Measurements from ENCODE around the gene NAV2.
"Not testable (repeated sequence)": the region's sequence is repeated elsewhere in the genome, so short reads cannot be mapped to it uniquely, and the experiment has no call there.

NAV2 gene

GRCh38 chr11:19910931-19911330, 198.3 kb downstream of the NAV2 start:
- DNase-seq: peak; percentile 75

GRCh38 chr11:19912115-19912957, 199.7 kb downstream of the NAV2 start:
- no peak for DNase-seq

DNA sequence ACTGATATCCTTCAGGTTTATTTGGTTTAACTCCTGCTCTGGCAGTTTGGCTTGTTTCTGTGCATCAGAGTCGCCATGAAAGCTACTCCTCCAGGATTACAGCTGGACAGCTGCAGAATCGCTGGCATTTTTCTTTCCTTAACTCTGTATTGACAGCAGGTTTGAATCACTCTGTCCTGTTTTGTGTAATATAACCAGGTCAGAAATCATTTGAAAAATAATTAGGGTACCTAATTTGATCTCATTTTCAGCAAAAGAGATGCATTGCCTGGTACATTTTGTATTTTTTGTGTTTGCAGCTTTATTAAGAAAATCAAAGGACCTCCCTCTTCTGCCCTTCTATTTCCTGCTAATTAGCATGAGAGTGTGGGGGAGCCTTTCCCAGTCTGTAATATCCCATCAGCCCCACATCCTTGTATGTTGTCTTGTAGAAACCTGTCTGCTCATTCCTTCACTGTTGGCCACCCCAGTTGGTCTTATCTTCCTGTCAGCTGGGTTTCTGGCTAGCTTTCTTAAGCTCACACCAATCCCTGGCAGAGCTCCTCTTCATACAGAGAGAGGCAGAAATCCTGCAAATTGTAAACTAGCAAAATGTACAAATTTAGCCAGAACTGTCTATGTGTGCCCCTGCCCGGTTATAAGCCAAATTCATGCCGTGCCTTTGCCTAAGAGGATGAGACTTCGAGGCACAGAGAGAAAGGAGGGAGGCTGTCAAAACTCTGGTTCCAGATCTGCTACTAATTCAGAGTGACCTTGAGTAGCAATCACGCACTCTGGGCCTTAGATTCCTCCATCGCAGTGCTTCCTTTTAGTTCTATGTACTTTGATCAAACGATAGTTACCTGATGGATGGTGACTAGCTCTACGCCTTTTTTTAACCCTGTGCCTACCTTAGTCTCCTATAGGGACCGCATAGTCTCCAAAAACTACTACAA, 200.6 kb downstream of the NAV2 start:
- DNase-seq: no peak

- DNase-seq: no peak
These were observed 201.2 kb downstream of the NAV2 start for GRCh38 chr11:19913893-19914249.

DNA sequence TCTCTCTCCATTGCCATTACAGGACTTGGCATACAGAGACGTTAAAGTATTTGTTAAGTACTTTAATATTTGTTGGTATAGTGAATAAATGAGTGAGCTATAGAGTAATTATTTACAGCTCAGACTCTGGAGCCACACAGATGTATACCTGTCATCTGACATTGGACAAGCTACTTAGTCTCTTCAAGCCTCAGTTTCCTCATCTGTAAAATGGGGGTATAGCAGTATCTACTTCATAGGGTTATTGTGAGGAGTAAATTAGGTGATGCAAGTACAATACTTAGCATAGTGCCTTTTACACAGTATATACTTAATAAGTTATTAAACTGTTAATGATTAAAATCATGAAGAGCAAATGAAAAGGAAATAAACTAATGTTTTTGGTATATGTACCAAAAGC, 203.2 kb downstream of the NAV2 start:
- DNase-seq: no peak

- DNase-seq: no peak
These were observed 204.4 kb downstream of the NAV2 start for GRCh38 chr11:19917069-19917468.

- DNase-seq: no peak
These were observed 205.8 kb downstream of the NAV2 start for GRCh38 chr11:19918302-19919049.

DNA sequence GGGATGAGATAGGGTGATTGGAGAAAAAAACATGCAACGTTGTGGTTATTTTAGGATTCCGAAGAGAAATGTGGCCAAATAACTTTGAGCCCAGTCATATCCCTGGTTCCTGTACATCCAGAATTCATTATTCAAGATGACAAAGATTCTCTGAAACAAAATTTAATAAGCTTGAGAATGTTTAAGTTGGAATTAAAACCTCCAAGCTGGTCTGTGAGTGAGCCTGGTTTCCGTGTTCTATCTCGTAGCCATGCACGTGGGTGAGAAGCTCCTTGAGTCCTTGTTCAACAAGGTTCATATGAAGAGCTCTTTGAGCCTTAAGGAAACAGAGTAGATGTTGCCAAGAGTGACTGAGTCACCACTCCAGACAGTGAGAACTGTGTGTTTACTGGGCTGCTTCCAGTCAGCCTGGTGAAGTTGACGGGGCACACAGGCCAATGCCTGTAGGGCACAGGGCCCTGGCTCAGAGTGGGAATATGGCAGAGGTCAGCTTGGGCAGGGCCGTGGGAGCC, 206.5 kb downstream of the NAV2 start:
- DNase-seq: peak; percentile 74

GRCh38 chr11:19920982-19921381, 208.3 kb downstream of the NAV2 start:
- DNase-seq: no peak

GRCh38 chr11:19921976-19922688, 209.5 kb downstream of the NAV2 start:
- DNase-seq: no peak

- no peak for DNase-seq
These were observed 210.0 kb downstream of the NAV2 start for GRCh38 chr11:19922689-19923035.

- DNase-seq: no peak
These were observed 211.0 kb downstream of the NAV2 start for GRCh38 chr11:19923626-19924025.

DNA sequence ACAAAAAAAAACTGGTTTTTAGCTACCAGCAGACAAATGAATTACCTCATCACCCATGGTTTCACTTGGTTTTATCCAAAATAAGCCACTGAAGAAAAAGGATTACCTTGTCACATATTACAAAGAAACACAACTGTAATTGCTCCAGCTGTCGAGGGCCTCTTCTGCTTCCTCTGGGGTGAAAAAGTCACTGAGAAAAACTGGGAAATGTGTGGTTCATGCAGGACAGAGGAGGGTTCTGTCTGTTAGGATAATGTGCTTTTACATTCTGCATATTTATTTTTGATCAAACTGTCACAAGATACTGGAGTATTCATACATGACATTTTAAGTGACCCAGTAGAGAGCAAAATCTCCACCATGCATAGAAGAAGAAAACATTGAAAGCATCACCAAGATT, 211.7 kb downstream of the NAV2 start:
- DNase-seq: no peak

DNA sequence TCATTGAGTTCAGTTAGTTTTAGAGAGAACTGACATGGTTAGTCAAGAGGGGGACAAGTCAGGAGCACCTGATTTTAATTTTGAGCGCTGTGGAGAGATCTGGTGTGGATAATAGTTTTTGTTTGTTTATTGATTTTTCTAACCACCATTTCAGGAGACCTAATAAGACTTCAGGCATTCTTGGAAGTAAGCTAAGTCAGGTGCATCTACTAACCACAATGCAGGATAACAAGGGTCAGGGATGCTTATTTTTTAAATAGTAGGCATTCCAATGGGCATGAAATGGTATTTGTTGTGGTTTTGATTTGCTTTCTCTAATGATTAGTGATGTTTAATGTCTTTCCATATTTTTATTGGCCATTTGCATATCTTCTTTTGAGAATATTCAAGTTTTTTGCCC, 212.1 kb downstream of the NAV2 start:
- no peak for DNase-seq

DNA sequence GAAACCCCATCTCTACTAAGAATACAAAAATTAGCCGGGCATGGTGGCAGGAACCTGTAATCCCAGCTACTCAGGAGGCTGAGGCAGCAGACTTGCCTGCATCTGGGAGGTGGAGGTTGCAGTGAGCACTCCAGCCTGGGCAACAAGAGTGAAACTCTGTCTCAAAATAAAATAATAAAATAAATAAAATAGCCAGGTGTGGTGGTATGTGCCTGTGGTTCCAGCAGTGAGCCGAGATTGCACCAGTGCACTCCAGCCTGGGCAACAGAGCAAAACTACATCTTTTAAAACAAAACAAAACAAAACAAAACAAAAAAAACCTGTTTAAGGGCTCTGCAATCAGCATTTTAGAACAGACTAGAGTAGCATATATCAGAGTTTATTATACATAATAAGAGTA, 214.8 kb downstream of the NAV2 start:
- DNase-seq: not testable (repeated sequence)

DNA sequence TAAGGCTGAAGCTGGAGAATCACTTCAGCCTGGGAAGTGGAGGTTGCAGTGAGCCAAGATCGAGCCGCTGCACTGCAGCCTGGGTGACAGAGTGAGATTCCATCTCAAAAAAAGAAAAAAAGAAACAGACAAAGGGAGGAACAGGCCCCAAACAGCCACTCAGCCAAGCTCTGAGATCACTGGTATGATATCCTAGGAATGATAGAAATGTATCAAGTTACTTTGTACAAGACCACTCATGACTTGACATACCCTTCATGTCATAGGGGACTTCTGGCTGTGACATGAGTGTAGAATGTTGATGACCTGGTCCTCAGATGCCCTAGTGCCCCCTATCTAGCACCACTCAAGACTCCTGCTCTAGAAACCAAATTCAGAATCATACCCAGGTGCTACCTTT, 216.5 kb downstream of the NAV2 start:
- no peak for DNase-seq

GRCh38 chr11:19929655-19930054, 217.0 kb downstream of the NAV2 start:
- no peak for DNase-seq

DNA sequence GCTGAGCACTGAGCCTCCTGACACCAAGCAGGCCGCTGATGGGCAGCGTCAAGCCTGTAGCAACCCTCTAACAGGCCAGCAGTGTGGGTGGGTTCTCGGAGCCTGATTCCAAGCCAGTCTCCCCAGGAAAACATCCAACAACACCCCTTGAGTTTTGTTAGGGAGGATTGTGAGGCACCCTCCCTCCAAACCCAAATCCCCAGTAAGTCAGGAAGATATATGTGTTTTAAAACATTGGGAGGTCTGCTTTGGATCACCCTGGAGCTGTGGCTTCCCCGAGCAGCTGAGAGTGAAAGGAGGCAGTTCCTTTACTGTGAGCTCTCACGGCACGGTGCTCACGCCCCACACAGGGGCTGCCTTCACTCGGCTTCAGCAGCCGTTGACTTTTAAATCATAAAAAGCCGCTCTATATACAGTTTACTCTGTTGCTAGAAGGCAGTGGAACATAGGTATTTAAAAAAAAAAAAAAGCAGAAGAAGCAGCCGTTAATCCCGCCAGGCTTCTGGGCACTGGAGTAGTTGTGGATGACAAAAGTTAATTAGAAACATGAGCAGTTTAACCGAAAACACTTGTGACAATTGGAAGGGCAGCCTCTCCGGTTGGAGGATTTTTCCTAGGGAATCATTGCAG, 218.6 kb downstream of the NAV2 start:
- no peak for DNase-seq

DNA sequence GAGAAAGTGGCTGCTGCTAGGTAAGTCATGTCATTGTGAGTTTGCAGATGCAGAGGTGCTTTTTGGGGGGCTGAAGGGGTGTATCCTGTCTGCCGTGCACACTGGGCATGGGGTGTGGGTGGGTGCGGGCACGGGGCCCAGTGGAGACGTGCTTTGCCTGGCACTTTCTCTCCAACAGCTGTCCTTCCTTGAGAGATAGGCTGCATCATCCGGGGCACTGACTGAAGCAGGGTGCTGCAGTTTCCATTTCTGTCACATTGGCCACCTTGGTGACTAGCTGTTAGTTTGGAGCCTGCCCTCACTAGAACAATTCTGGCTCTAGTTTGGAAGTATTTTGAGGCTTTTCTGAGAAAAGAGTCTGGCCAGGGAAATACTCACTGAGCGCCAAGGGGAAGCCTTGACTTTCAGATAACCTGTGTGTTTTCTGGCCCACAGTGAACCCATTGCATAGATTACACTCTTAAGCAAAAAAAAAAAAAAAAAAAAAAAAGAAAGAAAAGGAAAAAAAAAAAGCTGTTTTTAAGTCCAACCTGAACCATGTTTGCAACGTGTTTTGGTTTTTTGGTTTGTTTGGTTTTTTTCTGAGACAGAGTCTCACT, 219.2 kb downstream of the NAV2 start:
- DNase-seq: no peak

DNA sequence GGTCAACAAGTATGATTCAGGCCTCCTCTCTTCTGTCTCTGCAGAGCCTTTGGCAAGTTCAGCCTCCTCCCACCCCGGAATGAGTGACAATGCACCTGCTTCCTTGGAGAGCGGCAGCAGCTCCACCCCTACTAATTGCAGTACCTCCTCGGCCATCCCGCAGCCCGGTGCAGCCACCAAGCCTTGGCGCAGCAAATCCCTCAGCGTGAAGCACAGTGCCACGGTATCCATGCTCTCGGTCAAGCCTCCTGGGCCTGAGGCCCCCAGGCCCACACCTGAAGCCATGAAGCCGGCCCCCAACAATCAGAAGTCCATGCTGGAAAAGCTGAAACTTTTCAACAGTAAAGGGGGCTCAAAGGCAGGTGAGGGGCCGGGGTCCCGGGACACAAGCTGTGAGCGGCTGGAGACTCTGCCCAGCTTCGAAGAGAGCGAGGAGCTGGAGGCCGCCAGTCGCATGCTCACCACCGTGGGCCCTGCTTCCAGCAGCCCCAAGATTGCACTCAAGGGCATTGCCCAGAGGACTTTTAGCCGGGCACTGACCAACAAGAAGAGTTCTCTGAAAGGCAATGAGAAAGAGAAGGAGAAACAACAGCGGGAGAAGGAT, 220.6 kb downstream of the NAV2 start:
- DNase-seq: no peak
